IMR-90 (cell line): ENCODE data around the gene ELL3. TPM values are rescaled to one million over a fixed set of nuclear protein-coding genes. Genes with fewer than 3 reads are reported as not detected.

Experiments
- ATAC-seq: fragments of 200-7000 bp; cut with Tn5 transposase; 2 replicates; pipeline ENCODE4 v1.9.1; 2020; ENCODE audit warnings: low read depth, mild to moderate bottlenecking, moderate library complexity
- BruUV-seq: library from RNA; stranded (reverse); fragments of 400-500 nt; replicated peaks from 2 replicates; lab custom pipeline; 2021; lab: Mats Ljungman, UMichigan
- CTCF ChIA-PET: fragments of 300-600 bp; formaldehyde crosslinking; extraction: SDS; loops from one replicate; lab custom pipeline; 2021; ENCODE audit warnings: antibody characterized with exemption; lab: Yijun Ruan, JAX
- POLR2A ChIA-PET: fragments of 300-600 bp; sonication (Branson Sonifier 250); formaldehyde crosslinking; loops from one replicate; lab custom pipeline; 2022; ENCODE audit warnings: antibody characterized with exemption; ENCODE audit not compliant: unreplicated experiment; lab: Charles Lee
- DNase-seq: peaks from one replicate; pipeline ENCODE4 v3.0.0; 2013
- H2AFZ ChIP-seq: replicated peaks from 2 replicates; pipeline ENCODE3; 2013; ENCODE audit warnings: low read length, mild to moderate bottlenecking; ENCODE audit not compliant: poor library complexity
- H2AK5ac ChIP-seq: 2 replicates; pipeline ENCODE4 v1.6.1; 2013; ENCODE audit warnings: low read depth, low read length, inconsistent platforms
- H2AK9ac ChIP-seq: replicated peaks from 2 replicates; pipeline ENCODE3; 2013; ENCODE audit warnings: mild to moderate bottlenecking, low read depth, low read length, moderate library complexity; ENCODE audit not compliant: poor library complexity
- H2BK120ac ChIP-seq: 2 replicates; pipeline ENCODE4 v1.6.1; 2013; ENCODE audit warnings: low read depth, low read length, inconsistent platforms
- H2BK15ac ChIP-seq: 3 replicates; pipeline ENCODE4 v1.6.1; 2013; ENCODE audit warnings: low read depth, low read length, inconsistent platforms
- H2BK20ac ChIP-seq: 2 replicates; pipeline ENCODE4 v1.6.1; 2013; ENCODE audit warnings: low read depth, mild to moderate bottlenecking, inconsistent platforms, low read length, moderate library complexity
- H2BK5ac ChIP-seq: 2 replicates; pipeline ENCODE4 v1.6.1; 2013; ENCODE audit warnings: mild to moderate bottlenecking, low read depth, low read length, inconsistent platforms; ENCODE audit not compliant: poor library complexity, severe bottlenecking
- H3K14ac ChIP-seq: replicated peaks from 2 replicates; pipeline ENCODE4 v1.6.1; 2013; ENCODE audit warnings: low read depth, low read length, inconsistent platforms
- H3K18ac ChIP-seq: 2 replicates; pipeline ENCODE4 v1.6.1; 2013; ENCODE audit warnings: low read depth, low read length, control low read depth
- H3K23ac ChIP-seq: 2 replicates; pipeline ENCODE4 v1.6.1; 2013; ENCODE audit warnings: low read depth, low read length, inconsistent platforms
- H3K27ac ChIP-seq: 2 replicates; pipeline ENCODE4 v1.5.1; 2013; ENCODE audit warnings: mild to moderate bottlenecking, control low read depth, low read length; ENCODE audit not compliant: insufficient read depth
- H3K27me3 ChIP-seq: 2 replicates; pipeline ENCODE4 v1.6.1; 2013; ENCODE audit warnings: low read length; ENCODE audit not compliant: control insufficient read depth, insufficient read depth
- H3K36me3 ChIP-seq: 2 replicates; pipeline ENCODE4 v1.6.1; 2013; ENCODE audit warnings: low read length, mixed read lengths; ENCODE audit not compliant: control insufficient read depth, insufficient read depth
- H3K4ac ChIP-seq: 2 replicates; pipeline ENCODE4 v1.6.1; 2013; ENCODE audit warnings: low read depth, low read length, inconsistent platforms
- H3K4me1 ChIP-seq: 2 replicates; pipeline ENCODE4 v1.6.1; 2013; ENCODE audit warnings: low read length, mixed read lengths; ENCODE audit not compliant: control insufficient read depth, insufficient read depth
- H3K4me2 ChIP-seq: 2 replicates; pipeline ENCODE4 v1.6.1; 2013; ENCODE audit warnings: low read depth, mild to moderate bottlenecking, control low read depth, low read length, moderate library complexity
- H3K4me3 ChIP-seq: 2 replicates; pipeline ENCODE4 v1.5.1; 2013; ENCODE audit warnings: low read depth, mild to moderate bottlenecking, control low read depth, low read length, moderate library complexity; ENCODE audit not compliant: insufficient read depth
- H3K56ac ChIP-seq: 2 replicates; pipeline ENCODE4 v1.6.1; 2013; ENCODE audit warnings: low read length, inconsistent platforms; ENCODE audit not compliant: insufficient read depth; ENCODE audit errors: extremely low read depth
- H3K79me1 ChIP-seq, 2 experiments: 2 replicates each; pipeline ENCODE4 v1.6.1; 2013; ENCODE audit warnings: low read length in 2 of 2, inconsistent platforms in 1 of 2, low read depth in 1 of 2
- H3K9ac ChIP-seq: 2 replicates; pipeline ENCODE4 v1.6.1; 2013; ENCODE audit warnings: low read depth, low read length, control low read depth
- H3K9me1 ChIP-seq: 2 replicates; pipeline ENCODE4 v1.6.1; 2013; ENCODE audit warnings: low read length, inconsistent platforms; ENCODE audit not compliant: insufficient read depth
- H3K9me3 ChIP-seq: 2 replicates; pipeline ENCODE4 v1.6.1; 2013; ENCODE audit warnings: low read length; ENCODE audit not compliant: control insufficient read depth, insufficient read depth
- H4K20me1 ChIP-seq: 2 replicates; pipeline ENCODE4 v1.6.1; 2013; ENCODE audit warnings: low read length, inconsistent platforms; ENCODE audit not compliant: insufficient read depth
- H4K5ac ChIP-seq: 2 replicates; pipeline ENCODE4 v1.6.1; 2013; ENCODE audit warnings: mild to moderate bottlenecking, low read depth, low read length, control low read depth
- H4K8ac ChIP-seq, 2 experiments: 2 replicates each; pipeline ENCODE4 v1.6.1; 2013; ENCODE audit warnings: low read depth in 2 of 2, low read length in 2 of 2, control low read depth in 1 of 2, inconsistent platforms in 1 of 2
- H4K91ac ChIP-seq: 2 replicates; pipeline ENCODE4 v1.6.1; 2013; ENCODE audit warnings: low read depth, low read length, inconsistent platforms; ENCODE audit not compliant: insufficient read depth
- CEBPB ChIP-seq: IDR thresholded peaks from 2 replicates; pipeline ENCODE4 v1.6.1; 2012; ENCODE audit warnings: low read depth, low read length, improper control_type of control experiment
- MAZ ChIP-seq: IDR thresholded peaks from 2 replicates; pipeline ENCODE4 v1.6.1; 2012; ENCODE audit warnings: low read depth, mild to moderate bottlenecking, low read length, improper control_type of control experiment, moderate library complexity, borderline replicate concordance
- RAD21 ChIP-seq: IDR thresholded peaks from 2 replicates; pipeline ENCODE4 v1.6.1; 2012; ENCODE audit warnings: low read length, improper control_type of control experiment
- RCOR1 ChIP-seq: IDR thresholded peaks from 2 replicates; pipeline ENCODE4 v1.6.1; 2012; ENCODE audit warnings: mild to moderate bottlenecking, low read length, improper control_type of control experiment; ENCODE audit not compliant: insufficient replicate concordance
- WGBS, 2 experiments: methylation state at CpG; one replicate each; pipeline versions ENCODE4 v1.1.5 to v1.1.7; 2013; ENCODE audit warnings: missing lambda C conversion rate in 2 of 2; ENCODE audit not compliant: insufficient read length in 1 of 2; ENCODE audit errors: extremely low coverage in 2 of 2; 5-methylcytosine and 5-hydroxymethylcytosine counted together
- dilution Hi-C: fragments of 300-500 bp; cut with HindIII; formaldehyde crosslinking; loops from one replicate; pipeline ENCODE4 v1.14.3; 2018; ENCODE audit warnings: low sequenced_read_pairs; ENCODE audit not compliant: unreplicated experiment
- in situ Hi-C: fragments of 300-500 bp; cut with MboI; formaldehyde crosslinking; loops from 3 replicates; pipeline ENCODE4 v1.14.3; 2019; ENCODE audit warnings: low sequenced_read_pairs, inconsistent platforms, mixed read lengths
- intact Hi-C: fragments of 100-400 bp; cut with micrococcal nuclease; formaldehyde crosslinking; loops from 2 replicates; pipeline ENCODE4 v1.10.0; 2022
- polyA plus RNA-seq, 3 experiments: library from polyadenylated mRNA; depleted of rRNA; stranded (reverse); fragments of >200 nt; gene quantifications; 2 replicates each; pipeline ENCODE4 v1.2.3, GENCODE V29; 2012; ENCODE audit warnings: low replicate concordance in 1 of 3
- total RNA-seq: library from RNA; depleted of rRNA; stranded (reverse); fragments of >200 nt; gene quantifications from 2 replicates; pipeline ENCODE4 v1.2.3, GENCODE V29; 2012
- TF ChIP-seq, protein P1 (sequence below): fragments of 150-350 bp; IDR thresholded peaks from 2 replicates; pipeline ENCODE4 v1.6.1; 2016; ENCODE audit warnings: low read depth, mild to moderate bottlenecking, low read length, moderate library complexity, borderline replicate concordance

The ELL3 gene
- total and polyA plus RNA-seq, 2 of the 4 experiments (the other 2 are of a cell fraction): 1.2 to 1.6 TPM

DNA sequence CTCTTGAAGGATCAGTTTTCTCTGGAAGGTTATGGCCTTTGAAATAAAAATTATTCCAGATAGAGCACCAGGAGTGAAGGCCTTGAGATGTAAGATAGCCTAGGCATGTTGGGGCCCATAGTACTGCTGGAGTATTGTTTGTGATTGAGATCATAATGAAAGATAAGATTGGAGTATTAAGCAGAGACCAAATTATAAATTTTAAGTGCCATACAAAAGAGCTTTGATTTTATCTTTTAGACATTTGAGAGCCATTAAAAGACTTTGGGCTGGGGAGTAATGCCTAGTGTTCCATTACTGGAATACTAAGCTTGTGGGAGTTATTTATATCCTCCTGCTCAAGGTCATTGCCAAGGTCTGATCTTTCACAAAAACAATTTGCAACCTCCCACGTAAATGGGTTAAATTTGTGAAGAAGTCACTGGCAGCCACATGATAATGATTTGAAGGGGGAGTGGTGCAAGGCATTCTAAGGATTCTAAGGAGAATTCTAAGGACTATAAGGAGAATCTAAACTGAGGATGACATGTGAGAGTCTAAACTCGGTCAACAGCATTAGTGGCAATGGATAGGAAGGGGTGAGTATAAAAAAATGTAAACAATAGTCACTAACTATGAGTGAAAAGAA, 12.8 kb downstream of the ELL3 start:
- H3K4ac ChIP-seq: no peak overlapping the region
- H2BK15ac ChIP-seq: no peak overlapping the region
- peaks cover 45% of the 10 kb centered on the region for H3K36me3 ChIP-seq
- peaks cover 27% of the 10 kb centered on the region for H4K20me1 ChIP-seq
- in situ Hi-C loops (no loop called here), dilution Hi-C loops (no loop called here), intact Hi-C loops (loop anchor here (10.0 kb wide), 1 partner anchor 319 kb away; no protein-coding TSS in a partner anchor)
- peaks cover 12% of the 10 kb centered on the region for H3K4me1 ChIP-seq
- no peaks in the 10 kb centered on the region for H3K27me3 ChIP-seq
- no TSS peak for BruUV-seq
- TF ChIP-seq RAD21 (no peak), CEBPB (no peak), MAZ (no peak), RCOR1 (no peak)
- TF ChIP-seq, protein P1, sequence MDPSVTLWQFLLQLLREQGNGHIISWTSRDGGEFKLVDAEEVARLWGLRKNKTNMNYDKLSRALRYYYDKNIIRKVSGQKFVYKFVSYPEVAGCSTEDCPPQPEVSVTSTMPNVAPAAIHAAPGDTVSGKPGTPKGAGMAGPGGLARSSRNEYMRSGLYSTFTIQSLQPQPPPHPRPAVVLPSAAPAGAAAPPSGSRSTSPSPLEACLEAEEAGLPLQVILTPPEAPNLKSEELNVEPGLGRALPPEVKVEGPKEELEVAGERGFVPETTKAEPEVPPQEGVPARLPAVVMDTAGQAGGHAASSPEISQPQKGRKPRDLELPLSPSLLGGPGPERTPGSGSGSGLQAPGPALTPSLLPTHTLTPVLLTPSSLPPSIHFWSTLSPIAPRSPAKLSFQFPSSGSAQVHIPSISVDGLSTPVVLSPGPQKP: no peak
- WGBS, 2 experiments: no CpG with 5 or more reads among the region's 2 CpGs
- H2AK9ac ChIP-seq: no peak overlapping the region
- ATAC-seq: no peak
- H4K8ac ChIP-seq: no peak overlapping the region
- H3K79me1 ChIP-seq: peaks cover 15 to 36% of the 10 kb centered on the region in 2 experiments
- H3K14ac ChIP-seq: no peak overlapping the region
- no peak overlapping the region for H3K18ac ChIP-seq
- H3K9me1 ChIP-seq: no peaks in the 10 kb centered on the region
- no peak overlapping the region for H2AFZ ChIP-seq
- H4K5ac ChIP-seq: no peak overlapping the region
- no peak overlapping the region for H3K23ac ChIP-seq
- no peak overlapping the region for H3K4me2 ChIP-seq
- H2BK5ac ChIP-seq: peak overlapping the region; percentile 0
- no peaks in the 10 kb centered on the region for H3K9me3 ChIP-seq
- no peak overlapping the region for H2AK5ac ChIP-seq
- POLR2A ChIA-PET: no interaction called here
- no peak overlapping the region for H2BK120ac ChIP-seq
- H3K56ac ChIP-seq: no peak overlapping the region
- no peak overlapping the region for H4K91ac ChIP-seq
- no peak overlapping the region for H3K4me3 ChIP-seq
- peak; percentile 33 for DNase-seq
- no peak overlapping the region for H3K27ac ChIP-seq
- H2BK20ac ChIP-seq: no peak overlapping the region
- H3K9ac ChIP-seq: no peak overlapping the region
- CTCF ChIA-PET: no interaction called here
